Fibroblast of gingiva (primary cell): ENCODE results near the gene AGFG1.
"Not testable (repeated sequence)": the region's sequence is repeated elsewhere in the genome, so short reads cannot be mapped to it uniquely, and the experiment has no call there.

Source experiments
- DNase-seq: peaks from one replicate; pipeline ENCODE4 v3.0.0-alpha.2; 2011; ENCODE audit warnings: low read depth

The AGFG1 gene

GRCh38 chr2:227539465-227539956 is 67.6 kb downstream of the AGFG1 start:
- no peak for DNase-seq

- not testable (repeated sequence) for DNase-seq
Measured at GRCh38 chr2:227540352-227540751, 68.4 kb downstream of the AGFG1 start.

GRCh38 chr2:227545990-227546389 is 74.0 kb downstream of the AGFG1 start:
- DNase-seq: no peak

GRCh38 chr2:227551836-227552235 is 79.9 kb downstream of the AGFG1 start:
- no peak for DNase-seq

GRCh38 chr2:227562581-227562980 is 90.6 kb downstream of the AGFG1 start:
- no peak for DNase-seq

- no peak for DNase-seq
Measured at GRCh38 chr2:227565080-227565479, 93.1 kb downstream of the AGFG1 start.

GRCh38 chr2:227566012-227566411 is 94.1 kb downstream of the AGFG1 start:
- DNase-seq: no peak

GRCh38 chr2:227568852-227569169 is 96.9 kb downstream of the AGFG1 start:
- no peak for DNase-seq

GRCh38 chr2:227570615-227571014 is 98.7 kb downstream of the AGFG1 start:
- no peak for DNase-seq

- no peak for DNase-seq
Measured at GRCh38 chr2:227576110-227576509, 104.2 kb downstream of the AGFG1 start.

GRCh38 chr2:227576812-227577211 is 104.9 kb downstream of the AGFG1 start:
- DNase-seq: no peak

GRCh38 chr2:227577555-227577954 is 105.6 kb downstream of the AGFG1 start:
- no peak for DNase-seq

- DNase-seq: no peak
Measured at GRCh38 chr2:227578642-227579041, 106.7 kb downstream of the AGFG1 start.

GRCh38 chr2:227579791-227580190 is 107.8 kb downstream of the AGFG1 start:
- DNase-seq: no peak

- DNase-seq: no peak
Measured at GRCh38 chr2:227582369-227582768, 110.4 kb downstream of the AGFG1 start.

GRCh38 chr2:227592694-227593387 is 120.9 kb downstream of the AGFG1 start:
- DNase-seq: no peak

GRCh38 chr2:227595797-227596196 is 123.8 kb downstream of the AGFG1 start:
- DNase-seq: no peak

GRCh38 chr2:227597036-227597435 is 125.1 kb downstream of the AGFG1 start:
- DNase-seq: no peak

GRCh38 chr2:227597998-227598397 is 126.0 kb downstream of the AGFG1 start:
- DNase-seq: no peak

- DNase-seq: not testable (repeated sequence)
Measured at GRCh38 chr2:227598835-227599503, 127.0 kb downstream of the AGFG1 start, which contains the start of gene SCYGR2. TSS of gene SCYGR2 (plus strand) at chr2:227598893. CDS start at chr2:227598893, 0 bp downstream.

GRCh38 chr2:227602358-227602757 is 130.4 kb downstream of the AGFG1 start:
- DNase-seq: no peak

- peak; percentile 66 for DNase-seq
Measured at GRCh38 chr2:227606476-227606875, 134.5 kb downstream of the AGFG1 start.

- no peak for DNase-seq
Measured at GRCh38 chr2:227607941-227608340, 136.0 kb downstream of the AGFG1 start.
